HG03175 (cell line): ENCODE results near the gene ZBP1.
A peak's percentile ranks its signal among the peaks of the same experiment; 100 is the strongest.

Experiments used
- ATAC-seq: cut with Tn5 transposase; IDR thresholded peaks from one replicate; pipeline ENCODE4 v1.9.1; 2021; ENCODE audit warnings: mild to moderate bottlenecking, moderate library complexity; ENCODE audit not compliant: unreplicated experiment

Gene ZBP1

DNA sequence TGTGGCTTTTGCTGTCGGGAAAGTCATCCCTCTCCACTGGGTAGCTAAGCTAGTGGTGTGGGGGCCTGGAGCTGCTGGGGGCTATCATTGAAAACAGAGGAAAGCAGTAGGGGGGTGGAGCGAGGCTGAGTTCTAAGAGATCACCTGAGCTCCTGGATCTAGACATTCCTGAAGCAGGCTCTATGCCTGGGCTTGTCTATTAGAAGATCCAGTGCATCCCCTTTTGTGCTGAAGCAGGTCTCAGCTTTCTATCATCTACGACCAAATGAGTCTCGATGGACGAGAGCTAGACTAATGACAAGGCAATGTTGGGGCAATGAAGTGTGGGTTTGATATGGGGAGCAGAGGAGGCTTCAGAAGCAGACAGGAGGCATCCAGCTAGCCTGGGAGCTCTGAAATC lies 18.5 kb downstream of the ZBP1 start:
- no peak for ATAC-seq

DNA sequence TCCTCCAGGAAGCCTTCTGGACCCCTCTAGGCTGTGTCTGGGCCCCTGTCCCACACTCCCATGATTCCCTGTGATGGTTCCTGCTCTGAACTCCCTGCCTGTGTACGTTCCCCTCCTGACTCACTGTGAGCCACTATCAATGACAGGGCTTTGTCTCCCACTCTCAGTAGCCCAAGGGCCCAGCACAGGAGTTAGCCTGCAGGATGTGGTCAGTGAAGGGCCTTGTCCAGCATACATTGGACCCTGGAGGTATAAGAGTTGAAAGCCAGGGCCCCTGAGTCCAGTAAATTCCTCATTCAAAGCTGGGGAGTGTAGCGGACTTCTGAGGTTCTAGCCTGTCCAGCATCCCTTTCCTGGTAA lies 19.0 kb downstream of the ZBP1 start:
- ATAC-seq = no peak

DNA sequence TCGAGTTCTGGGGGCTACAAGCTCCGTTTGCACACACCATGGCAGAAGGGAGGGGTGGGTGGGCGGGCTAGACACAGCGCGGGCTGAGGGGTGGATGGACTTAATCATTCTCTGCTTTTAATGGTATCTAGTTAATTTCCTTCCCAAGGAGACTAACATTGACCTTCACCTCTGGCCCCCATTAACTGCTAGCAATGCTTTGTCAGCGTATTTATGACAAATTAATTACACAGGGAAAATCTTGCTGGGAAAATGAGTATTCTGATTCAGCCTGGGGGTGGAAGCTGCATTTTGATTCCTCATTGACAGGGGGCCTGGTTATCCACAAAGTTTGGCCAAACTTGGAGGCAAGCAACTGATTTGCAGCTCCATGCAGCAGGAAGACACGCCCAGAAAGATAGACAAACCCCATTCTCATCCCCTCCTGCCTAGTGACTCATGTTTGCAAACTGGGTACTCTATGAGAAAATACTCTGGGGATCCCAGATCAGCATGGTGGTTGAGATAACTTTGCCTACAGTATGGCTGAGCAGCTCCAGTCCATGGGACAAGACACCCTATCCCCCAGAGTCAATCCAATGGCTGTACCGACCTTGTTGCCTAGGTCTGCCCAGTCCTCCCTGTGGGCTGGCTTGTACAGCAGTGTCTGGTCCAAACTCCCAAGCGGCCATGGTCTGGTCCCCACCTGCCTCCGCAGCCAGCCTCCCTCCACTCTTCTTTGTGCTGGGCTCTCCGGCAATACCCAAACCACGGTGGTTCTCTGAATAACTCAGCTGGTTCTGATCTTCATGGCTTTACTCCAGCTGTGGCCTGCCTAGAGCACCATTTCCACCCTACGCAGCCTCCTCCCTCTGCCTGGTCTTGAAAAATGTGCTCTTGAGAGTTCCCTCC lies 19.7 kb downstream of the ZBP1 start:
- no peak for ATAC-seq

DNA sequence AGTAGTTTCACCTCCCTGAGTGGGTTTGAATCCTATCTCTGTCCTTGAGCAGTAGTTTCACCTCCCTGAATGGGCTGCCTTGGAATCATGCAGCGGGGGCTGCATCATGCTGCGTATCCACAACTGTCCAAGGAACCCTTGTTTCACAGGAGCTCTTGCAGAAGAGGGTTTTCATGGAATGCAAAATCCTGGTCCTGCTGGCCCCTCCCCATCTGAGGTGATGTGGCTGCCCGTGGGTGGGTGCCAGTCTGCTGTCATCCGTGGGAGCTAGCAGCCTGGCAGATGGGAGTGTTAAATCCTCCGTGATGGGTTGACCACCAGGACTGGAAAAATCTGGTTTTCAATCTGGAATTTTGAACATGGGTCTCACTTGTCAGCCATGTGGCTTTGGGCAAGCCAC lies 21.7 kb downstream of the ZBP1 start:
- ATAC-seq = no peak

GRCh38 chr20:57598060-57598459 lies 22.2 kb downstream of the ZBP1 start:
- ATAC-seq = no peak

DNA sequence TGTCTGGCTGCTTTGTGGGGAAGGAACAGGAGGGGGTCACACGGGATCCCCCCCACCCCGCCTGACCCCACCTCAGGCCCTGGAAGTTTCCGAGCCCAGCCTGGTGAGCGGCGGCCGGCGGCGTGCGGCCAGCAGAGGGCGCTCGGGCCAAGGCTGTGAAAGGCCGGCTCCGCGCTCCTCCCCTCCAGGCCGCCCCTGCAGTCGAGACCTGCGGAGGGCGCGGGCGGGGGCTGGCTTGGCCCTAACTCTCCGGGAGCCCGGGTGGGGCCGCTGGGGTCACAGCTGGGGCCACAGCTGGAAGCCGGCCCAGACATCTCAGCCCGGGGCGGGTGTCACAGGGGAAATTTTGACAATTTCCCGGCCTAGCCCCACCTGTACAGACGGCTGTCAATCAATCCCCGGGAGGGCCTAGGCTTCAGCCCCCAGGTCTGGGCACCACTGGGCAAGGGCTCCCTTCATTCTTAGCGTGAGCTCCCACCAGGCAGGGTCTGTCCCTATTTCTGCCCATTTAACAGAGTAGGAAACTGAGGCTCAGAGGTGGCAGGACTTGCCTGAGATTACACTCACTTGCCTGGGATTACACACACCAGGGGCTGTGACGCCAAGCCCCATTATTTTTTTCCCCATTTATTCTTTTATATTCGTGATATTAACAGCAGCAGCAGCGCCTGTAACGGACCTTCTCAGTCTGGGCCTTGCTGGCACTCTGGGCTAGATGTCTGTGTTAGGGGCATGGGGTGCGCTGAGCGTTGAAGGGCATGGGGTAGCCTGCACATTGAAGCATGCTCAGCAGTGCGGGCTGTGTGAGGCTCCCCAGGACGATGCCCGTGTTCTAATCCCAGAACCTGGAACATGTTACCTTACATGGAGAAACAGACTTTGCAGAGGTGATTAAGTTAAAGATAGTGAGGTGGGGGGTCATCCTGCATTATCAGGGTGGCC lies 23.0 kb downstream of the ZBP1 start:
- ATAC-seq = peak; percentile 58

- ATAC-seq = no peak
These were observed 23.9 kb downstream of the ZBP1 start for GRCh38 chr20:57596358-57596757.

DNA sequence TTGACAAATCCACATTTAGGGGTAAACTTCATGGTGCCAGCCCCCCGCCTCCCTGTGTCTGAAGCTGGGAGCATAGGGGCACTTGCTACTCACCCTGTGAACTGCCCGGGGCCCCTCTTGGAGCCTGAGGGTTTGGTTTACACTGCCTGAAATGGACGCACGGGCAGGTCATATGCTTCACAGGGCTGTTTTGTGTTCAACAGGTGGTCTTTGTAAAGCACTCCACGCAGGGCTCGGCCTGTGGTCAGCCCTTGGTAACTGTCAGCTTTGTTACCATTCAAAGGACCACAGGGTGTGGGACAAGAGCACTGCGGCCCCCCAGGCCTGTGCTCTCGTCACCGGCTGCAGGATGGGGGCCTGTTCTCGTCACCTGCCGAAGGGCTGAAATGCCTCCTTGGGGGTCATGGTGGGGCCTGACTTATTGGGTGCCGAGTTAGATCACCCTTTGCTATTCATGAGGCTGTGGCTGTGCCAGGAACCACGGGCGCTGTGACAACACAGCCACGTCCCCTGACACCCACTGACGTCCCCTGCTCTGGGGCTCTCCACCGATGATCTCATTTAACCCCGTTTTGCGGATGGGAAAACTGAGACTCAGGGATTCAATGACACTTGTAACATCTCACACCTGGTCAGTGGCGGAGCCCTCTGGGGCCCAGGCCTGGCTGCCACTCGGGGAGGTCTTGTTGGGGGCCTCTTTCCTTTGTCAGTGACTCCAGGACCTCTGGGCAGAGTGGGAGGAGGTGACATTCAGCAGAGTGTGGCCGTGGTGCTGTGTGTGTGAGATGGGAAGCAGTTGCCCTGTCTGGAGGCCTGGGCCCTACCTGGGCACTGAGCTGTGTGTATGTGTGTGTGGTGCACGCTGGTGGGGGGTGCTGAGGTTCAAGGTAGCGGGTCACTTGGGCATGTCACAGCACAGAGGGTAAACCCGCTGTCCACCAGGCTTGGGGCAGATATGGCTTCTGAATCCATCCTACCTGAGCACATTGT lies 24.9 kb downstream of the ZBP1 start:
- no peak for ATAC-seq

GRCh38 chr20:57594092-57594951 lies 25.9 kb downstream of the ZBP1 start:
- ATAC-seq = no peak

DNA sequence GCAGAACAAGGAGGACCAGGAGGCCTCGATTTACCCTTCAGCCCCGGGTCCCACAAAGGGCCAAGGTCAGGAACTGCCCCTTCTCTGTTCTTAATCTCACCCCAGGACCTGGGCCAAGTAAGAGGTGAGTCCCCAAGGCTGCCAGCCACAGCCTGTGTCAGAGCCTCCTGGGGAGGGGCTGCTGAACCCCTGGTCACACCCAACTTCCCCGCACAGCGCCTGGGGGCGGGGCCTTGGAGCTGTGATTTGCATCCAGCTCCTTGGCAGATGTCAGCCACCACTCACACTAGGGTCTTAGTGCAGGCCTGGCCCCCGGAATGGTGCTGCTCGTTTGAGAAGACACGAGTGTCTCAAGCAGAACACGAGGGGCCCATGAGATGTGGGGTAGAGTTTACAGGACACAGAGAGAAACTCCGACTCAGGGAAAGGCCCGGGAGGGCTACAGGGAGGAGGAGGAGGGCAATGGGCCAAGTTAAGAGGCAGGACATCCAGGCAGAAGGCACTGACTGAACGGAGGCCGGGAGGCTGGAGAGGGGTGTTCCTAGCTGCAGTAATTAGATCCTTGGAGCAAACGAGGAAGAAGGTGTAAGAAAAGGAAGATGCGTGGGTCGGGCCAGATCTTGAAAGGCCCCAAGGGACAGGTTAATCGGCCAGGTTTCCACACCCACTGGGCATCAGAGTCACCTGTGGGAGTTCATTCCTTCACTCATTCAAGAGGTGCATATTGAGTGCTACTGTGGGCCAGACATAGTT lies 26.9 kb downstream of the ZBP1 start:
- no peak for ATAC-seq

- no peak for ATAC-seq
These were observed 27.7 kb downstream of the ZBP1 start for GRCh38 chr20:57592263-57593092.

- no peak for ATAC-seq
These were observed 28.7 kb downstream of the ZBP1 start for GRCh38 chr20:57591289-57592229.

- no peak for ATAC-seq
These were observed 29.5 kb downstream of the ZBP1 start for GRCh38 chr20:57590485-57591288.

- ATAC-seq = no peak
These were observed 30.3 kb downstream of the ZBP1 start for GRCh38 chr20:57589728-57590484.

DNA sequence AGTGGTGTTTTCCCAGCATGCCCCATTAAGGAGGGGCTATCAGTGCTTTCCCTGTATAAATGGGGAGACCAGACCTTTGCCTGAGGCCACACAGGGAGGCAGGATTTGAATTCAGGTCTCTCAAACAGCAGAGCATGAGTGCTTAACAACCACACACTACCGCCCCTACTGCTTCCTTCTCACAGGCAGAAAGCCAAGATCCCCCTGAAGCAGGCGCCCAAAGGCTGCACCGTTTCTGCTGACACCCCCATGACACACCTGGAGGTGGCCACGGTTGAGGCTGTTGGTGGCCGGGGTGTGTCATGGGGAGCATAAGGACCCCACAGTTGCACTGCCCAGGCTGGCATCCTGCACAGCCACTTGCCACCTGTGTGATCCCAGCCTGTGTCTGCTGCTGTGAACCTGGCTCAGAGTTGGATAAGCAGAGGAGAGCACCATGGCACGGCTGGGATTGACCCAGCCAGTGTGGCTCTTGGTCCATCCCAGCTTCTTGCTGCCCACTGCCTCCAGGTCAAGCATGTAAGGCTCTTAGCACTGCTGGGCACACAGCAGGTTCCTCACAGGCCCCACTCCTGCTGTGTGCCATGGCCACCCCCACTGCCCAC lies 31.0 kb downstream of the ZBP1 start:
- no peak for ATAC-seq
